ENCODE results near the gene SULT1A1.
"Not testable (repeated sequence)": the region's sequence is repeated elsewhere in the genome, so short reads cannot be mapped to it uniquely, and the experiment has no call there.

The SULT1A1 gene

DNA sequence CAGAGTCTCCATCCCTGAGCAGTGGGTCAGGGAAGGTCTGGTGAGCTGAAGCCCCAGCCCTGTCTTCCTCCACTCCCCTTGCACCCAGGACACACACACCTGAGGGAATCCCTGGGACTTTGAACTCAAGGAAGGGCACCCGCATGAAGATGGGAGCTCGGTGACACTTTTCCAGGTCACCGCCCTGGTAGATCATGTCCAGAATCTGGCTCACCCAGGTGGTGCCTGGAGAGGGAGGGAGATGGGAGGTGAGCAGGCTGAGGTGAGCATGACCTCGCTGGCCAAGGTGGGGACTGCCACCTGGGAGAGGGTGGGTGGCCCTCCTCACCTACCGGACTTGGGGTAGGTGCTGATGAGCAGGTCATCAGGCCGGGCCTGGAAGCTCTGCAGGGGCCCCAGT lies 14.4 kb downstream of the SULT1A1 start:
- in situ Hi-C loops (cut with MboI; ENCODE audit: low pct_unique_long_range_greater_than_20kb, low sequenced_read_pairs); DNase-seq: not testable (repeated sequence)

GRCh38 chr16:28592979-28593553 lies 16.8 kb downstream of the SULT1A1 start:
- in situ Hi-C loops (cut with MboI; ENCODE audit: low pct_unique_long_range_greater_than_20kb, low sequenced_read_pairs): no loop called here
- DNase-seq: no peak

GRCh38 chr16:28592511-28592910 lies 17.3 kb downstream of the SULT1A1 start:
- in situ Hi-C loops (cut with MboI; ENCODE audit: low pct_unique_long_range_greater_than_20kb, low sequenced_read_pairs): no loop called here

DNA sequence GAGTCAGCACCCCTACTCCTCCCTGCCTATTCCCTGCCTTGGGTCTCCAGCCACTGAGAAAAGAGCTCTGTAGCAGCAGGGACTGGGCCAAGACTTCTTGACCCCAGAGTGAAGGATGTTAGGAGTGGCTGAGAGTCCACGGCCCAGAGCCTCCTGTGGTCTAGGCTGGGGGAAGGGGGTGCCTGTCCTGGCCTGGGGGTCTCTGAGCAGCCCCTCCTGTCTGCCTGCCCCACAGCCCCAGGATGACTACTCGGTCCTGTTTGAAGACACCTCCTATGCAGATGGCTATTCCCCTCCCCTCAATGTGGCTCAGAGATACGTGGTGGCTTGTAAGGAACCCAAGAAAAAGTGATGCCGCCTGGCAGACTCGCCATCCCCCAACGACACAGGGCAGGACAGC lies 18.5 kb downstream of the SULT1A1 start:
- in situ Hi-C loops (cut with MboI; ENCODE audit: low pct_unique_long_range_greater_than_20kb, low sequenced_read_pairs): no loop called here
- DNase-seq: no peak

More at GRCh38 chr16:28592511-28592910, 17.3 kb downstream of the SULT1A1 start:
- no peak for DNase-seq

- in situ Hi-C loops (cut with MboI; ENCODE audit: low pct_unique_long_range_greater_than_20kb, low sequenced_read_pairs): no loop called here
- no peak for DNase-seq
Measured at GRCh38 chr16:28590384-28591340, 19.2 kb downstream of the SULT1A1 start.

DNA sequence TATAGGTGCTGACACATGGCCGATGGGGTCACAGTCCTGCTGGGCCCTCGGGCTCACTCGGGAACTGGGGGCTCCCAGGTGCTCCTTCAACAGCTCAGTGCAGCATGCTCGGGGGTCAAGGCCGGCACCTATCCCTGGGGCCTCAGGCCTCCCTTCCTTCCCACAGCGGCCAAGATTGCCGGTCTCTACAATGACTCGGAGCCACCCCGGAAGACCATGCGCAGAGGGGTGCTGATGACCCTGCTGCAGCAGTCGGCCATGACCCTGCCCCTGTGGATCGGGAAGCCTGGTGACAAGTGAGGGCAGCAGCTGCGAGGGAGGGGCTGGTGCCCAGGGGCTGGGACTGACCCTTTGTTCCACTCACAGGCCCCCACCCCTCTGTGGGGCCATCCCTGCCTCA lies 19.9 kb downstream of the SULT1A1 start:
- in situ Hi-C loops (cut with MboI; ENCODE audit: low pct_unique_long_range_greater_than_20kb, low sequenced_read_pairs): no loop called here
- no peak for DNase-seq

DNA sequence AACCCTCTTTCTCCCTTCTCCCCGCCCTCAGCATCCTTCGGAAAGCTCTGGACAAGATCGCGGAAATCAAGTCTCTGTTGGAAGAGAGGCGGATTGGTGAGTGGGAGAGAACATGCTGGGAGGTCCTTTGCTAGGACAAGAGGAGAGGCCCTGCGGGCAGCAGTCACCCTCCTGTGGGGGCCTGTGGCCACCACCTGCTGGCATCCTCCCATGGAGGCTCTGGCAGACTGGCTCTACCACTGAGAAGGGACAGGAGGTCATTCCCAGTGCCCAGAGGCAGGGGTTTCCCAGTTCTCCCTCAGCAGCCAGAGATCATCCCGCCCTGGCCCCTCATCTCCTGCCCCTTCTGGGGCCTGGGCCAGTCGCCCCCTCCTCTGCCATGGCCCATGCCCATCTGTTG lies 20.8 kb downstream of the SULT1A1 start:
- DNase-seq: no peak
- in situ Hi-C loops (cut with MboI; ENCODE audit: low pct_unique_long_range_greater_than_20kb, low sequenced_read_pairs): no loop called here

- in situ Hi-C loops (cut with MboI; ENCODE audit: low pct_unique_long_range_greater_than_20kb, low sequenced_read_pairs): no loop called here
- DNase-seq: no peak
Measured at GRCh38 chr16:28587386-28587785, 22.5 kb downstream of the SULT1A1 start.

DNA sequence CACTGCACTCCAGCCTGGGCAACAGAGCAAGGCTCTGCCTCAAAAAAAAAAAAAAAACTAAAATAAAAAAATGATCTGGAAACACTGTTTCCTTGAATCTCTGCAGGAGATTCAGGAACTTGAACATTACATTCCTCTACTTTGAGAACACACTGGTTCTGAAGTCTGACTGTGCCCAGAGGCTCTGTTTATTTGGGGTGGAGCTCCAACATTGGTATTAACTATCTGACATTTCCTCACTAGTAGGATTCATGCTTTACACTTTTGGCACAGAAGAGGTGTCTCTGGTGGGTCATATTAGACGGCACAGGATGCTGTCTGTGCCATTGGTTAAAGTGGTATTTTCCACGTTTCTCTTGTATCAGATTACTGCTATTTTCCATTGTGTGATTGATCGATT lies 23.4 kb downstream of the SULT1A1 start:
- no peak for DNase-seq
- in situ Hi-C loops (cut with MboI; ENCODE audit: low pct_unique_long_range_greater_than_20kb, low sequenced_read_pairs): no loop called here

GRCh38 chr16:28585674-28586073 lies 24.2 kb downstream of the SULT1A1 start:
- DNase-seq: no peak
- in situ Hi-C loops (cut with MboI; ENCODE audit: low pct_unique_long_range_greater_than_20kb, low sequenced_read_pairs): no loop called here

- in situ Hi-C loops (cut with MboI; ENCODE audit: low pct_unique_long_range_greater_than_20kb, low sequenced_read_pairs): no loop called here
- DNase-seq: no peak
Measured at GRCh38 chr16:28580726-28581315, 29.0 kb downstream of the SULT1A1 start.

DNA sequence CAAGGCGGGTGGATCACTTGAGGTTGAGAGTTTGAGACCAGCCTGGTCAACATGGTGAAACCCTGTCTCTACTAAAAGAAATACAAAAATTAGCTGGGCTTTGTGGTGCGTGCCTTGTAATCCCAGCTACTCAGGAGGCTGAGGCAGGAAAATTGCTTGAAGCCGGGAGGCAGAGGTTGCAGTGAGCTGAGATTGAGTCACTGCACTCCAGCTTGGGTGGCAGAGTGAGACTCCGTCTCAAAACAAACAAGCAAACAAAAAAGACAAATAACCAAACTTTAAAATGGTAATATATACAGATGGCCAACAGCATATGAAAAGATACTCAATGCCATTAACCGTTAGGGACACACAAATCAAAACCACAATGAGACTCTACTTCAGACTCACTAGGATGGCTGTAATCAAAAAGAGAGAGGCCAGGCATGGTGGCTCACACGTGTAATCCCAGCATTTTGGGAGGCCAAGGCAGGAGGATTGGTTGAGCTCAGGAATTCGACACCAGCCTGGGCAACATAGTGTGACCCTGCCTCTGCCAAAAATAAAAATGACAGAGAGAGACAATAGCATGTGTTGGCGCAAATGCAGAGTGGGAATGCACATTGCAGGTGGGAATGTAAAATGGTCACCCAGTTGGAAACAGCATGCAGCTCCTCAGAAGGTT lies 34.3 kb downstream of the SULT1A1 start:
- in situ Hi-C loops (cut with MboI; ENCODE audit: low pct_unique_long_range_greater_than_20kb, low sequenced_read_pairs): no loop called here
- no peak for DNase-seq

DNA sequence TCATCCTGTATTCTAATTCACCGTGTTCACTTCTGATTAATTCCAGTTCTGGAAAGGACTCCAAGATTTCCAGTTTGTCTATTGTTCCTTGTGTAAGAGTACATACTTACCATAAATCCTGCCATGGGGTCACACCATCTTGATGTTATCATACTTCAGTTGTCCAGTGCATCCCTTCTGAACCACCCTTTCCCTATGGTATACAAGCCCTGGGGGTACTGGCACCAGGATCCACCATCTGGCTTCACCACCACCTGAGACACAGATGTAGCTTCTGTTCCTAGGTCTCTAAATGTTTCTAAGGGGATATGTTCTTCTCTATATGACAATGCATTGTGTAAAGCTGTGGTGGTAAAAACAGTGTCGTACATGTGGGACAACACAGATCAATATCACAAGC lies 34.9 kb downstream of the SULT1A1 start:
- in situ Hi-C loops (cut with MboI; ENCODE audit: low pct_unique_long_range_greater_than_20kb, low sequenced_read_pairs): no loop called here

DNA sequence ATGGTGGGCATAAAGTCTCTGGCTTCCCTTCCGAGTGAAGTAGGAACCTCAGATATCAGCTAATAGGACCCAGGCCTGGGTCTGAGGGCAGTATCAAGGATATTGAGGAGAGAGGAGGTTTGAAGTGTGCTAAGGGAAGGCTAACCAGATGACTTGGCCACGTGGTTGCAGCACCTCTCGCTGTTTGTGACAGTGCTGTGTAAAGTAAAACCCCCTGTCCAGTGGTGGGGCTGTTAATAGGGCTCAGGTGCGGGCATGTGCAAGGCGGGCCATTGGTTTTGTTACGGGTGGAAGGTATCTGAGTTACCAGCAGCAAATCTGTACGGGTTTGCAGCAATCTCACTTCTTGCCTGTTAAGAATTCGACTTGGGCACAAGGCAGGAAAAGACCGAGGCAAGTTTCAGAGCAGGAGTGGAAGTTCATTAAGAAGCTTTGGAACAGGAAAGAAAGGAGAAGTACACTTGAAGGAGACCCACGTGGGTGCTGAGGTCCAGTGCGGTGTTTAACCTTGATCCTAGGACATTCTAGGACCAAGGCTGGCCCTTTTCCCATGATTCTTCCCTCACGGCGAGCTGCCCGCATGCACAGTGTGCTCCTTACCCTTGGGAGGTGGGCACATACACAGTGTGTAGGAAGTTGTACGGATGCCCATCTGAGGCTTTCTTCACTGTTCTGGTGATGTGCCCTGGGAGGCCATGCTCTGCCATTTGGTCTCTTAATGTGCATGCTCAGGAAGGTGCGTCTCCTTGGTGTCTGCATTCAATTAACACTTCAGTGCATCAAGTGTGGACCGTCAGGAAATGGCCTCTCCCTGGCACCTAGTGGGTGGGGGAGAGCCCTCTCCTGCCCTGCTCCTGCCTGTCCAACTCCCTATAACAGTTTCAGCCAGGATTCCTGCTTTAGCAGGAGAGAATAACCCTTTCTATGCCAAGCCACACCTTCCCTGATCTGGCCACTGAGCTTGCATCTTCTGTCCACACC lies 35.8 kb downstream of the SULT1A1 start:
- in situ Hi-C loops (cut with MboI; ENCODE audit: low pct_unique_long_range_greater_than_20kb, low sequenced_read_pairs): no loop called here
- DNase-seq: no peak

More for the DNA sequence above, 34.9 kb downstream of the SULT1A1 start:
- DNase-seq: no peak

DNA sequence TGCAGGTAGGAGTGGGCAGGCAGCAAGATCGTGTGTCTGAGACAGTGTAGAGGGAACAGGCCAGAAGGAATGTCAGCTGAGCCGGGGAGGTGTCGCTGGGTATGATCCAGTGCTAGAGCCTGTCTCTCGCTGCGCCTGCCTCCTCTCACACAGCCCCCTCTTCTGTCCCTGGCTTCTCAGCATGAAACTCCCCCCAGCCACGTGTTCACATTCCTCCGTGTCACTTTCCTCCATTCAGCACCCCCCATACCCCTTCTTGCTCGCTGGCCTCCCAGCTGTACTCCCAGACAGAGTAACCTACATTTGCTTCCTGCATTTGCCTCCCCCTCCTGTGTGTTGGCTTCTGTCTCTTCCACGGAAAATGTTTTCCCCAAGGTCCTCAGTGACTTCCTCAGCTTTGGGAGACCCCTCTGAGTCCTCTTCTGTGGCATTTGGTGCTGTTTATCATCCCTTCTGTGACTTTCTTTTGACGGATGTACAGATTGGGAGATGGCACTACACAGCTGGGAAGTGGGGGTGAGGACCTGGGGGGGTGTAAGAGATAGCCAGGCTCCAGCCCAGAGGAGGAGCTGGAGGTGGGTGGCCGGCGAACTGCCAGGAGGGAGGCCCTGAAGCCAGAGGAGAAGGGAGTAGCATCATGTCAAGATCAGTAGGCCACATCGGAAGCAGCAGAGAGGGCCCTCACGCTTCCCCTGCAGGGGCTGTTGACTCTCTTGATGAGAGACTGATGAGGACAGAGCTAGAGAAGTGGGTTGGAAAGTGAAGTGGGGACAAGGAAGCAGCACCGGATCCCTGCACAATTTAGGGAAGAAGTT lies 36.9 kb downstream of the SULT1A1 start:
- in situ Hi-C loops (cut with MboI; ENCODE audit: low pct_unique_long_range_greater_than_20kb, low sequenced_read_pairs): no loop called here

DNA sequence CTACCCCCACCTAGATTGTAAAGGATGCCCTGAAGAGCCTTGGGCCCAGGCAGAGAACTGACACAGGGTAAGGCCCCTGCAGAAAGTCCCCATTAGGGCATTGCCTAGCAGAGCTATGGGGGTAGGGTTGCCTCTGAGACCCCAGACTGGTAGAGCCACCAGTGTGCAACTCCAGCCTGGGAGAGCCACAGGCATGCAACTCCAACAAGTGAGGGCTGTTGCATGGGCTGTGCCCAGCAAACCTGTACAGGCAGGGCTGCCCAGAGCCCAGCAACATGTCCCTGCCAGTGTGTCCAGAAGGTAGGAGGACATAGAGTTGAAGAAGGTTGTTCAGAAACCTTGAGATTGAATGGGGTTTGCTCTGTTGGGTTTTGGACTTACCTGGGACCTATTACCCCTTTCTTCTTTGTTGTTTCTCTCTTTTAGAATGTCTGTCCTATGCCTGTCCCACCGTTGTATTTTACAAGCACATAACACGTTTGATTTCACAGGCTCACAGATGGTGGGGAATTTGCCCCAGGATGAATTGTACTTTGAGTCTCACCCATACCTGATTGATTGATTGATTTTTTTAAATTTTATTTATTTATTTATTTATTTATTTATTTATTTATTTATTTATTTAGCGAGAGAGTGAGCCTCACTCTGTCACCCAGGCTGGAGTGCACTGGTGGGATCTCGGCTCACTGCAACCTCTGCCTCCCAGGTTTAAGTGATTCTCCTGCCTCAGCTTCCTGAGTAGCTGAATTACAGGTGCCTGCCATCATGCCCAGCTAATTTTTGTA lies 39.7 kb downstream of the SULT1A1 start:
- no peak for DNase-seq
- in situ Hi-C loops (cut with MboI; ENCODE audit: low pct_unique_long_range_greater_than_20kb, low sequenced_read_pairs): no loop called here

More for the DNA sequence above, 36.9 kb downstream of the SULT1A1 start:
- DNase-seq: no peak

DNA sequence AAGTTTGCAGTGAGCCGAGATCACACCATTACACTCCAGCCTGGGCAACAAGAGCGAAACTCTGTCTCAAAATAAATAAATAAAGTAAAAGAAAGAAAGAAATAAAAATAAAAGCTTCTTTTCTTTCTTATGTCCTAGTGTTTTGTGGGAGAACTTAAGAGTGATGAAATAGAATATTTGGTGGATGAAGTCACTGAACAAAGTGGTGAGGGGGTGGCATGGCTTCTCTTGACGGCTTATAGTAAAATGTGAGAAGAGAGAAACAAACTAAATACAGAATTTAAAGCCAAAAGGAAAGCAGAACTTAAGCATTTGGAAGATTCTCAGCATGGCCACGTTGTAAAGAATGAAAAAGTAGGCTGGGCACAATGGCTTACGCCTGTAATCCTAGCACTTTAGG lies 40.8 kb downstream of the SULT1A1 start:
- DNase-seq: no peak
- in situ Hi-C loops (cut with MboI; ENCODE audit: low pct_unique_long_range_greater_than_20kb, low sequenced_read_pairs): no loop called here
